Tibial artery (tissue), 4 donors: Measurements from ENCODE around the gene BHLHA15.

Experiments
- DNase-seq, 2 donors: peaks; one replicate each; pipeline ENCODE4 v3.0.0-alpha.2; 2019
- H3K27ac ChIP-seq, 2 donors: fragments of 200-600 bp; sonication (generic) in 1 of 2; 1 replicate in 1 of 2; 2 replicates in 1 of 2; pipeline ENCODE4 v1.5.1; 2018 to 2019; ENCODE audit warnings: mild to moderate bottlenecking in 1 of 2
- H3K27me3 ChIP-seq, 2 donors: fragments of 200-600 bp; sonication (generic) in 1 of 2; one replicate each; pipeline versions ENCODE4 v1.5.1 to v1.6.0; 2016 to 2019
- H3K36me3 ChIP-seq, 3 donors: fragments of 200-600 bp; sonication (generic) in 2 of 3; one replicate each; pipeline ENCODE4 v1.5.1; 2016 to 2019; ENCODE audit warnings: mild to moderate bottlenecking in 2 of 3
- H3K4me1 ChIP-seq, 4 donors: fragments of 200-600 bp; sonication (generic) in 2 of 4; 1 replicate in 3 of 4; 2 replicates in 1 of 4; pipeline ENCODE4 v1.5.1; 2016 to 2019
- H3K4me3 ChIP-seq, 2 donors: fragments of 200-600 bp; sonication (generic) in 1 of 2; 1 replicate in 1 of 2; 2 replicates in 1 of 2; pipeline ENCODE4 v1.5.1; 2018 to 2019; ENCODE audit warnings: mild to moderate bottlenecking in 2 of 2
- H3K9me3 ChIP-seq, 3 donors: fragments of 200-600 bp; sonication (generic) in 1 of 3; one replicate each; pipeline ENCODE4 v1.5.1; 2016 to 2019
- intact Hi-C: fragments of 100-400 bp; cut with DNase I; formaldehyde crosslinking; loops from one replicate; pipeline ENCODE4 v1.15.0; 2023; ENCODE audit warnings: low total_unique reads
- TF ChIP-seq, protein P1 (sequence below), 2 experiments: fragments of 200-600 bp in 1 of 2; fragments of 450-650 bp in 1 of 2; IDR thresholded peaks; one replicate each; pipeline ENCODE4 v1.5.1; 2017 to 2019; ENCODE audit warnings: antibody characterized with exemption in 2 of 2, mild to moderate bottlenecking in 1 of 2, moderate library complexity in 1 of 2

The BHLHA15 gene

DNA sequence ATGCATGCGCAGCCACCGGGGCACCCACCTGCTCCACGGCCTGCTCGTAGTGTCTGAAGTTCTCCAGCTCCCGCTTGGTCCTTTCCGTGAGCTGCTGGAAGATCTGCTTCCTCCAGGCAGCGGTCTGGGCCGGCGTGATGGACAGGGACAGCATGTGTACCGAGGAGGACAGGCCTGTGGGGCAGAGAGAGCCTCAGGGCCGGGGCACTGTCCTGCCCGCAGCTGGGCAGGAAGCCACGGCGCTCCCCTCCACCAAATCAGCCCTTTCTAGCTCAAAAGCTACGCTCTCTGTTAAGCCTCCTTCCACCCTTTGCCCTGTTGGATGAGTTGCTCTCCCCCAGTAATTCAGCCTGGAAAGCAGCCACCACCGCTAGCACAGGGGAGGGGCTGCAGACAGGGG is 21.6 kb downstream of the BHLHA15 start:
- DNase-seq: no peak
- TF ChIP-seq, protein P1, sequence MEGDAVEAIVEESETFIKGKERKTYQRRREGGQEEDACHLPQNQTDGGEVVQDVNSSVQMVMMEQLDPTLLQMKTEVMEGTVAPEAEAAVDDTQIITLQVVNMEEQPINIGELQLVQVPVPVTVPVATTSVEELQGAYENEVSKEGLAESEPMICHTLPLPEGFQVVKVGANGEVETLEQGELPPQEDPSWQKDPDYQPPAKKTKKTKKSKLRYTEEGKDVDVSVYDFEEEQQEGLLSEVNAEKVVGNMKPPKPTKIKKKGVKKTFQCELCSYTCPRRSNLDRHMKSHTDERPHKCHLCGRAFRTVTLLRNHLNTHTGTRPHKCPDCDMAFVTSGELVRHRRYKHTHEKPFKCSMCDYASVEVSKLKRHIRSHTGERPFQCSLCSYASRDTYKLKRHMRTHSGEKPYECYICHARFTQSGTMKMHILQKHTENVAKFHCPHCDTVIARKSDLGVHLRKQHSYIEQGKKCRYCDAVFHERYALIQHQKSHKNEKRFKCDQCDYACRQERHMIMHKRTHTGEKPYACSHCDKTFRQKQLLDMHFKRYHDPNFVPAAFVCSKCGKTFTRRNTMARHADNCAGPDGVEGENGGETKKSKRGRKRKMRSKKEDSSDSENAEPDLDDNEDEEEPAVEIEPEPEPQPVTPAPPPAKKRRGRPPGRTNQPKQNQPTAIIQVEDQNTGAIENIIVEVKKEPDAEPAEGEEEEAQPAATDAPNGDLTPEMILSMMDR (IDR thresholded peaks at IDR 0.05): no peak
- peaks cover 10 to 85% (median 53%) of the 10 kb centered on the region in 3 donors for H3K36me3 ChIP-seq
- H3K27me3 ChIP-seq: no peaks in the 10 kb centered on the region
- H3K9me3 ChIP-seq: no peaks in the 10 kb centered on the region
- H3K4me1 ChIP-seq: no peaks in the 10 kb centered on the region
- H3K27ac ChIP-seq: no peak overlapping the region
- H3K4me3 ChIP-seq: no peak overlapping the region
- intact Hi-C loops: no loop called here

DNA sequence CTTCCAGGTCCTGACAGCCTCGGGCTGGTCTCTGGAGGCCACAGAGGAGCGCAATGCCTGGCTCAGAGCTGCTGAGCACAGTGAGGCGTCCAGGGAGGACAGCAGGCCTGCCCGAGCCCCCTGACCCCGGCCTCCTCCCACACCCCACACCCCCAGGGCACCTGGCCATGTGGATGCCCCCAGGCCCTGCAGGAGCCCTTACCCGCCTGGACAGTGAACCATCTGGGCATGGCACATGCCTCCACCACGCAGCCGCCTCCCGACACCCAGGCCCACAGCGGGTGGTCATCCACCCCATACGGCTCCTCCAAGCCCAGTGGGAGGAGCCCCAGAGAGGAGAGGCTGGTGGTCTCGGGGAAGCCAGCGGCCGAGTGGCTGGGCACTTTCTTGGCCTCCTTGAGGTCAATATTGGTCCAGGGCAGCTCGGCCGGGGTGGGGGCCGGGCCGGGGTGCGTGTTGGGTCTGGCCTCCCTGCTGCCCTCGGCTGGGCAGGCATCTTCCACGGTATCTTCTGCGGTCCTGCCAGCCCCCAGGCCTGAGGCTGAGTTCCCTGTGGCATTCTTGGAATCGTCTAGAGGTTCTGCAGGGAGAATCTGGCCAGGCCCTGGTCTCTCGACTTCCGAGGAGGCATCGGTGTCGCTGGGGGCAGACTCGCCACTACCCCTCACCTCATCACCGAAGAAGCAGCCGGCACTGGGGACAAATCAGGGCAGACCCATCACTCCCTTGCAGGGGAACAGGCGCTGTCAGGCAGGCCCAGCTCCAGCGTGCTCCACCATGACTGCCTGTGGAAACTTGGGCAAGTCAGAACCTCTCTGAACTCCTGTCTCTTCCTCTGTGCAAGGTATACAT is 22.2 kb downstream of the BHLHA15 start:
- peaks cover 11 to 85% (median 54%) of the 10 kb centered on the region in 3 donors for H3K36me3 ChIP-seq
- intact Hi-C loops: no loop called here
- no peak for DNase-seq
- H3K27me3 ChIP-seq: no peaks in the 10 kb centered on the region
- H3K4me1 ChIP-seq: no peaks in the 10 kb centered on the region
- H3K4me3 ChIP-seq: no peak overlapping the region
- H3K9me3 ChIP-seq: no peaks in the 10 kb centered on the region
- TF ChIP-seq, protein P1 (IDR thresholded peaks at IDR 0.05): no peak
- no peak overlapping the region for H3K27ac ChIP-seq

DNA sequence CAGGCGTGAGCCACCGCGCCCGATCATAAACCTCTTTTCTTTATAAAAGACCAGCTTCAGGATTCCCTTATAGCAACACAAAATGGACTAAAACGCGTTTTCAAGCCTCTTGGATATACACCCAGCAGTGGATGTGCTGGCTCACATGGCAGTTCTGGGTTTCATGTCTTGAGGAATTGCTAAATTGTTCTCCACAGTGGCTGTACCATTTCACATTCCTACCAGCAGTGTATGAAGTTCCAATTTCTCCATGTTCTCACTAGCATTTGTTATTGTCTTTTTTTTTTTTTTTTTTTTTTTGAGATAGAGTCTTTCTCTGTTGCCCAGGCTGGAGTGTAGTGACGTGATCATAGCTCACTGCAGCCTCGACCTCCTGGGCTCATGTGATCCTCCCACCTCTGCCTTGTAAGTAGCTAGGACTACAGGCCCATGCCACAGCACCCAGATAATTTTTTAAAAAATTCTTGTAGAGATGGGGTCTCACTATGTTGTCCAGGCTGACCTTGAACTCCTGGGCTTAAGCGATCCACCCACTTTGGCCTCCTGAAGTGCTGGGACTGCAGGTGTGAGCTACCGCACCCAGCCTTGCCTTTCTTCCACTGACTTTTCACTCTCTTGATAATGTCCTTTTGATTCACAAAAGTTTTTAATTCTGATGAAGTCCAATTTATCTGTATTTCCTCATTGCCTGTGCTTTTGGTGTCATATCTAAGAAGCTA is 23.3 kb downstream of the BHLHA15 start:
- intact Hi-C loops: no loop called here
- peaks cover 23 to 85% (median 59%) of the 10 kb centered on the region in 3 donors for H3K36me3 ChIP-seq

DNA sequence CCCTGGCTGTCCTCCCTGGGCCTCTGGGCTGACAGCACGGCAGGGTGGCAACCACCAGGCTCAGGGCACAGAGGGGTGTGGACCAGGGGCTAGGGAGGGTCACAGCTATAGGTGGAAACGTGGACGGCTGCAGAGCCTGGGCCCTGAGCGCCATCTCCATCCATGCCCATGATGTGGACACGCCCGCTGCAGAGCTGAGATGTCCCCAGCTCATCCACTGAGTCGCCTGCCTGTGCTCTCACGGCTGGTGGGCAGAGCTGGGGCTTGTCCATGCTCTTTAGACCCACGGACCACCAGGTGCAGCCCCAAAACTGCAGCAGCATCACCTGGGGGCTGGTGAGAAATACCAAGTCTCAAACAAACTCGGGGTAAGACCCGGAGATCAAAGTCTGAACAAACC is 24.7 kb downstream of the BHLHA15 start:
- peaks cover 33 to 85% (median 63%) of the 10 kb centered on the region in 3 donors for H3K36me3 ChIP-seq
- intact Hi-C loops: no loop called here

More for the DNA sequence above, 23.3 kb downstream of the BHLHA15 start:
- Histone ChIP-seq H3K27ac (no peak overlapping the region), H3K4me1 (no peaks in the 10 kb centered on the region), H3K4me3 (no peak overlapping the region), H3K9me3 (no peaks in the 10 kb centered on the region), H3K27me3 (no peaks in the 10 kb centered on the region)
- TF ChIP-seq, protein P1 (IDR thresholded peaks at IDR 0.05): no peak
- no peak for DNase-seq

DNA sequence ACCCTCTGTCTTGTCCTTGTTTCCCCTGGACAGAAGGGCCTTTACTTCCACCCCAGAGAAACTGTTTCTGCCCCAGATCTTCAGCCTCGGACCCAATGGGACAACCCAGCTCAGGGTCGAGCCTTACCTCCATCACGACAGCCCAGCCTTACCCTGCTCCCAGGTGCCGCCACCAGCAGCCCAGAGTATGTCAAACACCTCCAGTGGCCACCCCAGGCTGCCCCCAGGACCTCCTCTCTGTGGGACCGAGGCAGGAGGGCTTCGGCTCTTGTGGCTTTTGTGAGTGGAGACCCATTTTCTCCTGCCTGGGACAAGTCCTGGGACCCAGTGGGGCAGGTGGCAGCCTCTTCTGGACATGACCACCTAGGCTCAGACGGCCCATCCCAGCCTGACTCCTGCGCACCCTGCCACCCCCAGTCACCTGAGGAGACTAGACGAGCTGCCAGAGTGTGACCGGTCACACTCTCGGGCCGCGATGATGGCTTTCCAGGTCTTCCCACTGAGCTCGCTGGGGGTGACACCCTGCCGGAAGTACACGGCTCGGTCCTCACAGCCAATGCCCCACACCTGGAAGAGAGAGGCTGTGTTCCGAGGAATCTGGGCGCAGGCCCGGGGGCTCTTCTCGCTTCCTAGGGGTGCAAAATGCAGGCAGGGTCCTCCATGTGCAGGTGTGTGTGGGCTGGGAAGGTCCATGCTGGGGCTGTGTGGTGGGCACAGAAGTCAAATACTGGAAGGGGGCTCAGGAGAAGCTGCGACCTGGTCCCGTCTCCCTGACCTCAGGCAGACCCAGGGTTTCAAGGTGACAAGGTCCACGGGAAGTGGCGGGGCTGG is 25.3 kb downstream of the BHLHA15 start:
- Histone ChIP-seq H3K27me3 (no peaks in the 10 kb centered on the region), H3K27ac (no peak overlapping the region), H3K4me3 (no peak overlapping the region), H3K36me3 (peaks cover 33 to 84% (median 63%) of the 10 kb centered on the region in 3 donors), H3K4me1 (no peaks in the 10 kb centered on the region), H3K9me3 (no peaks in the 10 kb centered on the region)
- no peak for DNase-seq
- TF ChIP-seq, protein P1 (IDR thresholded peaks at IDR 0.05): no peak
- intact Hi-C loops: no loop called here

More for the DNA sequence above, 24.7 kb downstream of the BHLHA15 start:
- DNase-seq: no peak
- Histone ChIP-seq H3K4me3 (no peak overlapping the region), H3K9me3 (no peaks in the 10 kb centered on the region), H3K27ac (no peak overlapping the region), H3K4me1 (no peaks in the 10 kb centered on the region), H3K27me3 (no peaks in the 10 kb centered on the region)
- TF ChIP-seq, protein P1 (IDR thresholded peaks at IDR 0.05): no peak
